ENCODE data around the gene DAPK1. TPM values are rescaled to one million over a fixed set of nuclear protein-coding genes. Genes with fewer than 3 reads are reported as not detected.
A peak's percentile ranks its signal among the peaks of the same experiment; 100 is the strongest.

DAPK1 gene
- total RNA-seq, 1 experiment from 2014 or later, result 133 TPM

GRCh38 chr9:87618226-87618625, 120.6 kb downstream of the DAPK1 start:
- BruUV-seq (replicated peaks), result no TSS peak
- no peak for TF ChIP-seq CTCF (IDR thresholded peaks at IDR 0.05; ENCODE audit: unreplicated experiment)
- no peak overlapping the region for H3K4me3 Mint-ChIP-seq (ENCODE audit: low read depth, unreplicated experiment)
- DNase-seq, result no peak
- H3K4me1 Mint-ChIP-seq (ENCODE audit: low read depth, unreplicated experiment), result peaks cover 58% of the 10 kb centered on the region
- CTCF ChIA-PET, result no interaction called here
- peak overlapping the region; percentile 78 for H3K27ac Mint-ChIP-seq (ENCODE audit: unreplicated experiment)
- no peaks in the 10 kb centered on the region for H3K9me3 Mint-ChIP-seq (ENCODE audit: low read depth, unreplicated experiment)
- intact Hi-C loops (cut with micrococcal nuclease; ENCODE audit: unreplicated experiment), result loop anchor here (5.0 to 10.0 kb wide), 2 partner anchors 46 to 283 kb away; no protein-coding TSS in a partner anchor
- H3K36me3 Mint-ChIP-seq (ENCODE audit: insufficient read depth, unreplicated experiment), result peaks cover 37% of the 10 kb centered on the region
- no peaks in the 10 kb centered on the region for H3K27me3 Mint-ChIP-seq (ENCODE audit: unreplicated experiment)

GRCh38 chr9:87618931-87619330, 121.3 kb downstream of the DAPK1 start:
- no peak for TF ChIP-seq CTCF (IDR thresholded peaks at IDR 0.05; ENCODE audit: unreplicated experiment)
- no peaks in the 10 kb centered on the region for H3K27me3 Mint-ChIP-seq (ENCODE audit: unreplicated experiment)
- no peaks in the 10 kb centered on the region for H3K9me3 Mint-ChIP-seq (ENCODE audit: low read depth, unreplicated experiment)
- H3K4me1 Mint-ChIP-seq (ENCODE audit: low read depth, unreplicated experiment), result peaks cover 51% of the 10 kb centered on the region
- no peak for DNase-seq
- CTCF ChIA-PET, result no interaction called here
- BruUV-seq (replicated peaks), result no TSS peak
- intact Hi-C loops (cut with micrococcal nuclease; ENCODE audit: unreplicated experiment), result loop anchor here (5.0 to 10.0 kb wide), 2 partner anchors 47 to 284 kb away; no protein-coding TSS in a partner anchor
- peaks cover 32% of the 10 kb centered on the region for H3K36me3 Mint-ChIP-seq (ENCODE audit: insufficient read depth, unreplicated experiment)
- H3K4me3 Mint-ChIP-seq (ENCODE audit: low read depth, unreplicated experiment), result no peak overlapping the region
- H3K27ac Mint-ChIP-seq (ENCODE audit: unreplicated experiment), result no peak overlapping the region

- Mint-ChIP-seq H3K9me3 (ENCODE audit: low read depth, unreplicated experiment) (no peaks in the 10 kb centered on the region), H3K4me3 (ENCODE audit: low read depth, unreplicated experiment) (no peak overlapping the region), H3K36me3 (ENCODE audit: insufficient read depth, unreplicated experiment) (peaks cover 32% of the 10 kb centered on the region), H3K27ac (ENCODE audit: unreplicated experiment) (no peak overlapping the region), H3K4me1 (ENCODE audit: low read depth, unreplicated experiment) (peaks cover 47% of the 10 kb centered on the region), H3K27me3 (ENCODE audit: unreplicated experiment) (no peaks in the 10 kb centered on the region)
- no peak for TF ChIP-seq CTCF (IDR thresholded peaks at IDR 0.05; ENCODE audit: unreplicated experiment)
- DNase-seq, result no peak
- intact Hi-C loops (cut with micrococcal nuclease; ENCODE audit: unreplicated experiment), result loop anchor here (5.0 to 10.0 kb wide), 2 partner anchors 47 to 285 kb away; no protein-coding TSS in a partner anchor
- CTCF ChIA-PET, result no interaction called here
- BruUV-seq (replicated peaks), result no TSS peak
Observed at GRCh38 chr9:87619346-87619745, 121.7 kb downstream of the DAPK1 start.

- no peaks in the 10 kb centered on the region for H3K27me3 Mint-ChIP-seq (ENCODE audit: unreplicated experiment)
- intact Hi-C loops (cut with micrococcal nuclease; ENCODE audit: unreplicated experiment), result no loop called here
- TF ChIP-seq CTCF (IDR thresholded peaks at IDR 0.05; ENCODE audit: unreplicated experiment), result no peak
- no peaks in the 10 kb centered on the region for H3K9me3 Mint-ChIP-seq (ENCODE audit: low read depth, unreplicated experiment)
- no peak for DNase-seq
- no peak overlapping the region for H3K4me3 Mint-ChIP-seq (ENCODE audit: low read depth, unreplicated experiment)
- peaks cover 25% of the 10 kb centered on the region for H3K36me3 Mint-ChIP-seq (ENCODE audit: insufficient read depth, unreplicated experiment)
- no peak overlapping the region for H3K27ac Mint-ChIP-seq (ENCODE audit: unreplicated experiment)
- CTCF ChIA-PET, result interaction anchor here (0.6 kb wide), 2 partner anchors 122 to 728 kb away, joined by 6 to 7 read pairs; no protein-coding TSS in a partner anchor
- no TSS peak for BruUV-seq (replicated peaks)
- H3K4me1 Mint-ChIP-seq (ENCODE audit: low read depth, unreplicated experiment), result peaks cover 32% of the 10 kb centered on the region
Observed at GRCh38 chr9:87620731-87621322, 123.2 kb downstream of the DAPK1 start.

Measured in Calu3 (cell line).